Liver (tissue), 3 donors: Measurements from ENCODE around the gene RTN4IP1.

Source experiments
- ATF3 ChIP-seq: IDR thresholded peaks from 2 replicates; pipeline ENCODE4 v1.6.1; 2016; ENCODE audit warnings: antibody characterized with exemption
- CTCF ChIP-seq: fragments of 150-350 bp; IDR thresholded peaks from 2 replicates; pipeline ENCODE4 v1.5.1; 2017; ENCODE audit warnings: improper control_type of control experiment, low read depth, low read length; ENCODE audit not compliant: missing input control
- EGR1 ChIP-seq, 2 donors: IDR thresholded peaks; 2 replicates each; pipeline ENCODE4 v1.6.1; 2016 to 2018; ENCODE audit warnings: antibody characterized with exemption in 2 of 2, low read depth in 2 of 2
- FOXA1 ChIP-seq: IDR thresholded peaks from 2 replicates; pipeline ENCODE4 v1.6.1; 2016; ENCODE audit warnings: antibody characterized with exemption
- GABPA ChIP-seq, 2 donors: IDR thresholded peaks in 1 of 2; conservative IDR thresholded peaks in 1 of 2; 2 replicates each; pipeline ENCODE4 v1.6.1; 2016; ENCODE audit warnings: antibody characterized with exemption in 2 of 2, mild to moderate bottlenecking in 1 of 2, moderate library complexity in 1 of 2
- HNF4A ChIP-seq, 2 donors: conservative IDR thresholded peaks; 2 replicates each; pipeline ENCODE4 v1.6.1; 2016; ENCODE audit warnings: antibody characterized with exemption in 2 of 2, mild to moderate bottlenecking in 2 of 2
- JUND ChIP-seq, 2 donors: IDR thresholded peaks; 2 replicates each; pipeline ENCODE4 v1.6.1; 2016; ENCODE audit warnings: antibody characterized with exemption in 2 of 2
- MAX ChIP-seq: IDR thresholded peaks from 2 replicates; pipeline ENCODE4 v1.6.1; 2016; ENCODE audit warnings: antibody characterized with exemption
- RAD21 ChIP-seq, 2 donors: IDR thresholded peaks; 2 replicates each; pipeline ENCODE4 v1.6.1; 2016; ENCODE audit warnings: antibody characterized with exemption in 2 of 2, mild to moderate bottlenecking in 2 of 2
- REST ChIP-seq: IDR thresholded peaks from 2 replicates; pipeline ENCODE4 v1.6.1; 2016; ENCODE audit warnings: antibody characterized with exemption, mild to moderate bottlenecking
- RXRA ChIP-seq, 2 donors: IDR thresholded peaks; 2 replicates each; pipeline ENCODE4 v1.6.1; 2017 to 2018; ENCODE audit warnings: antibody characterized with exemption in 2 of 2, mild to moderate bottlenecking in 1 of 2
- TAF1 ChIP-seq: conservative IDR thresholded peaks from 2 replicates; pipeline ENCODE4 v1.6.1; 2016; ENCODE audit warnings: antibody characterized with exemption, mild to moderate bottlenecking
- YY1 ChIP-seq: IDR thresholded peaks from 2 replicates; pipeline ENCODE4 v1.6.1; 2016; ENCODE audit warnings: antibody characterized with exemption, mild to moderate bottlenecking
- ZBTB33 ChIP-seq: IDR thresholded peaks from 2 replicates; pipeline ENCODE4 v1.6.1; 2016; ENCODE audit warnings: antibody characterized with exemption
- donor health status: healthy.
- donor health status: healthy.

- TF ChIP-seq TAF1, result no peak
- no peak for TF ChIP-seq JUND (IDR thresholded peaks at IDR 0.05)
- TF ChIP-seq CTCF, result no peak
- TF ChIP-seq ZBTB33, result no peak
- no peak for TF ChIP-seq YY1
- TF ChIP-seq REST, result no peak
- no peak for TF ChIP-seq EGR1 (IDR thresholded peaks at IDR 0.05; ENCODE audit: low read depth in 2 of 2)
- TF ChIP-seq FOXA1, result no peak
- no peak for TF ChIP-seq RXRA (IDR thresholded peaks at IDR 0.05)
- TF ChIP-seq RAD21 (IDR thresholded peaks at IDR 0.05), result no peak
- TF ChIP-seq MAX, result no peak
- no peak for TF ChIP-seq ATF3
- no peak for TF ChIP-seq GABPA (IDR thresholded peaks at IDR 0.05 in 1 of 2, conservative IDR thresholded peaks at IDR 0.05 in 1 of 2)
- TF ChIP-seq HNF4A (conservative IDR thresholded peaks at IDR 0.05), result no peak
These were observed 68.2 kb downstream of the RTN4IP1 start for GRCh38 chr6:106560996-106561685.
